OCI-LY3 (cell line): ENCODE data around the gene KARS1.

ENCODE experiments used
- CTCF ChIP-seq: fragments of 200-600, 300-600 bp; sonication (generic); IDR thresholded peaks from 2 replicates; pipeline ENCODE4 v1.5.1; 2014; ENCODE audit warnings: antibody characterized with exemption, low read length, low read depth
- EZH2phosphoT487 ChIP-seq: fragments of 200-600 bp; shearing (Covaris generic); IDR thresholded peaks from 2 replicates; pipeline ENCODE4 v1.6.1; 2018; ENCODE audit warnings: antibody characterized with exemption, mixed run types, low read depth

- TF ChIP-seq CTCF (no peak), EZH2phosphoT487 (no peak)
Measured at GRCh38 chr16:75584108-75584507, 63.4 kb downstream of the KARS1 start.
